Natural killer cell (primary cell): Measurements from ENCODE around the gene PLCH2. TPM values are rescaled to one million over a fixed set of nuclear protein-coding genes. Genes with fewer than 3 reads are reported as not detected.

Source experiments
- ATAC-seq, 3 donors: fragments of 150-1000 bp in 2 of 3; fragments of 200-7000 bp in 1 of 3; cut with Tn5 transposase; 1 replicate in 1 of 3; 2 replicates in 2 of 3; pipeline ENCODE4 v1.10.0; 2021; ENCODE audit warnings: mild to moderate bottlenecking in 2 of 3, moderate library complexity in 2 of 3
- DNase-seq, 2 donors: peaks; one replicate each; pipeline versions ENCODE4 v3.0.0 to v3.0.0-alpha.2; 2013 to 2021; ENCODE audit warnings: mixed read lengths in 1 of 2
- H3K27ac ChIP-seq: one replicate; pipeline ENCODE4 v1.5.1; 2013; ENCODE audit warnings: mild to moderate bottlenecking, low read length
- H3K27me3 ChIP-seq: one replicate; pipeline ENCODE4 v1.6.1; 2013; ENCODE audit warnings: low read length; ENCODE audit not compliant: control insufficient read depth, insufficient read depth
- H3K36me3 ChIP-seq: one replicate; pipeline ENCODE4 v1.6.1; 2013; ENCODE audit warnings: low read length; ENCODE audit not compliant: control insufficient read depth, insufficient read depth
- H3K4me1 ChIP-seq: one replicate; pipeline ENCODE4 v1.6.1; 2013; ENCODE audit warnings: low read length; ENCODE audit not compliant: control insufficient read depth, insufficient read depth
- H3K4me3 ChIP-seq: one replicate; pipeline ENCODE4 v1.5.1; 2013; ENCODE audit warnings: low read length
- H3K9me3 ChIP-seq: one replicate; pipeline ENCODE4 v1.6.1; 2013; ENCODE audit warnings: low read length; ENCODE audit not compliant: control insufficient read depth, insufficient read depth
- H3K27ac Mint-ChIP-seq, 2 donors: one replicate each; pipeline ENCODE4 v1.8.0; 2022; ENCODE audit warnings: mild to moderate bottlenecking in 2 of 2, mixed read lengths in 2 of 2, moderate library complexity in 1 of 2
- H3K27me3 Mint-ChIP-seq, 2 donors: one replicate each; pipeline ENCODE4 v1.8.0; 2022; ENCODE audit warnings: low read depth in 2 of 2, mixed read lengths in 2 of 2
- H3K36me3 Mint-ChIP-seq: one replicate; pipeline ENCODE4 v1.8.0; 2022; ENCODE audit warnings: mixed read lengths
- H3K4me1 Mint-ChIP-seq, 2 donors: one replicate each; pipeline ENCODE4 v1.8.0; 2022; ENCODE audit warnings: mixed read lengths in 2 of 2
- H3K4me3 Mint-ChIP-seq: one replicate; pipeline ENCODE4 v1.8.0; 2022; ENCODE audit warnings: mild to moderate bottlenecking, moderate library complexity, mixed read lengths
- H3K9me3 Mint-ChIP-seq, 2 donors: one replicate each; pipeline ENCODE4 v1.8.0; 2022; ENCODE audit warnings: mixed read lengths in 2 of 2
- WGBS: methylation state at CpG from one replicate; pipeline ENCODE4 v1.1.7; 2013; ENCODE audit warnings: missing lambda C conversion rate; ENCODE audit not compliant: insufficient coverage; 5-methylcytosine and 5-hydroxymethylcytosine counted together
- intact Hi-C: fragments of 100-400 bp; cut with micrococcal nuclease; formaldehyde crosslinking; loops from one replicate; pipeline ENCODE4 v1.14.2; 2022
- total RNA-seq, 4 donors: library from RNA; stranded (reverse); fragments of 120-200 nt in 1 of 4; gene quantifications; one replicate each; pipeline versions ENCODE4 v1.2.3 to v1.2.4, GENCODE V29; 2013 to 2022
- TF ChIP-seq, protein P1 (sequence below): fragments of 200-600 bp; IDR thresholded peaks from one replicate; pipeline ENCODE4 v1.8.0; 2022; ENCODE audit warnings: antibody characterized with exemption

Gene PLCH2
- total RNA-seq, 3 donors from 2014 or later (not counting 1 experiment from before 2014, with no cell fraction given), result 77.1 to 116 (median 106) TPM

DNA sequence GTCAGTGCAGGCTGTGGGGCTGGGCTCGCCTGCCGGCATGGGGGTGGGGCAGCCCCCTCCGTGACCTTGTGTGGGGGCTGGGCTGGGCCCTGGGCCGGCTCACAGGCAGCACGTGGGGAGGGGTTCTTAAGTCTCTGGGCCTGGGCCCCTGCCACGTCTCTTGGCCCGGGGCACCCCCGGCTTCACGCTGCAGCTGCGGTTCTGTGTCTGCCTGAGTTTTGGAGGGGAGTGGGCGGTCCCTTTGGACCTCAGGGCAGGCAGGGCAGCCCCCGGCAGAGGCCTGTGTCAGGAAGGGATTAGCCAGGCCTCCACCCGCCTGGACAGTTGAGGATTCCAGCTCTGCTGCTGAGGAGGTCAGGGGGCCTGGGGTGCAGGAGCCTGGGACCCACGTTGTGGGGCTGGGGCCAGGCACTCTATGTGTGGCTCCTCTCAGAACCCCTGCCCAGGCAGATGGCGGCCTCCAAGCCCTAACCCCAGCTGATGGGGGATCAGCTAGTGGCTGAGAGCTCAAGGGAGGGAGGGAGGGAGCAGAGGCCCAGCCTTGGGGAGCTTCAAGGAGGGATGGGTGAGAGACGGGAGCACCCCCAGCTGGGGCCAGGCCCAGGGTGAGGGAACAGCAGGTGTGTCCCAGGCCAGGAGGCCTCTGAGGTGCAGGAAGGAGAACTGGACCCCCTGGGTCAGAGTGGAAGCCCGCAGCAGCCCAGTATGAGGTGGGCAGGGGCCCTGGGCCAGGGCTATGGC lies 1.8 kb upstream of the PLCH2 start:
- H3K27ac ChIP-seq, result no peak overlapping the region
- H3K9me3 ChIP-seq, result no peaks in the 10 kb centered on the region
- H3K36me3 Mint-ChIP-seq, result no peaks in the 10 kb centered on the region
- no peak overlapping the region for H3K4me3 Mint-ChIP-seq
- no peaks in the 10 kb centered on the region for H3K36me3 ChIP-seq
- no peaks in the 10 kb centered on the region for H3K4me1 ChIP-seq
- peaks cover 0 to 9% of the 10 kb centered on the region in 2 donors for H3K4me1 Mint-ChIP-seq
- H3K27ac Mint-ChIP-seq, result no peak overlapping the region
- H3K27me3 Mint-ChIP-seq, result no peaks in the 10 kb centered on the region
- DNase-seq (no peak), ATAC-seq (no peak)
- 76% methylated on average over 17 of the region's 17 CpGs for WGBS
- TF ChIP-seq, protein P1, sequence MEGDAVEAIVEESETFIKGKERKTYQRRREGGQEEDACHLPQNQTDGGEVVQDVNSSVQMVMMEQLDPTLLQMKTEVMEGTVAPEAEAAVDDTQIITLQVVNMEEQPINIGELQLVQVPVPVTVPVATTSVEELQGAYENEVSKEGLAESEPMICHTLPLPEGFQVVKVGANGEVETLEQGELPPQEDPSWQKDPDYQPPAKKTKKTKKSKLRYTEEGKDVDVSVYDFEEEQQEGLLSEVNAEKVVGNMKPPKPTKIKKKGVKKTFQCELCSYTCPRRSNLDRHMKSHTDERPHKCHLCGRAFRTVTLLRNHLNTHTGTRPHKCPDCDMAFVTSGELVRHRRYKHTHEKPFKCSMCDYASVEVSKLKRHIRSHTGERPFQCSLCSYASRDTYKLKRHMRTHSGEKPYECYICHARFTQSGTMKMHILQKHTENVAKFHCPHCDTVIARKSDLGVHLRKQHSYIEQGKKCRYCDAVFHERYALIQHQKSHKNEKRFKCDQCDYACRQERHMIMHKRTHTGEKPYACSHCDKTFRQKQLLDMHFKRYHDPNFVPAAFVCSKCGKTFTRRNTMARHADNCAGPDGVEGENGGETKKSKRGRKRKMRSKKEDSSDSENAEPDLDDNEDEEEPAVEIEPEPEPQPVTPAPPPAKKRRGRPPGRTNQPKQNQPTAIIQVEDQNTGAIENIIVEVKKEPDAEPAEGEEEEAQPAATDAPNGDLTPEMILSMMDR, result no peak
- no peak overlapping the region for H3K4me3 ChIP-seq
- H3K27me3 ChIP-seq, result no peaks in the 10 kb centered on the region
- H3K9me3 Mint-ChIP-seq, result no peaks in the 10 kb centered on the region
- intact Hi-C loops, result no loop called here

DNA sequence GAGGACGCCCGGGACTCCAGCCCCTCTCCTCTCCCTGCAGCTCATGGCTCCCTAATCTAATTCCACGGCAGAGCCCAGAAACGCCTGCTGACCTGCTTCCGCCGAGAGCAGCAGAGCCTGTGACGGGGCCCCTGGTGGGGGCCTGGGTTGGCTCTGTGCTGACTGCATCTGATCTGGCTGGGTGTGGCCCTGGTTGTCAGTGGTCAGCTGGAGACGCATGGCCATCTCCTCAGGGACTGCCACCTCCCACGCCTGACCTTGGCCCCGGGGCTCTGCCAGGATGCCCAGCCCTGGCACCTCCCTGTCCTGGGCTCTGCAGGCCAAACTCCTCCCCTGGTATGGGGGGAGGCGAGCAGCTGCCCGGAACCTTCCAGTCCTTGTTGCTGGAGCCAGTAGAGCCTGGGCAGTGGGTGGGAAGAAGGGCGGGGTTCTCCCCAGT lies 1.1 kb upstream of the PLCH2 start:
- DNase-seq, result no peak
- Mint-ChIP-seq H3K4me3 (no peak overlapping the region), H3K4me1 (peaks cover 0 to 9% of the 10 kb centered on the region in 2 donors), H3K27ac (no peak overlapping the region), H3K36me3 (no peaks in the 10 kb centered on the region), H3K9me3 (no peaks in the 10 kb centered on the region), H3K27me3 (no peaks in the 10 kb centered on the region)
- intact Hi-C loops, result no loop called here
- no peak for ATAC-seq
- H3K4me3 ChIP-seq, result no peak overlapping the region
- no peaks in the 10 kb centered on the region for H3K4me1 ChIP-seq
- H3K9me3 ChIP-seq, result no peaks in the 10 kb centered on the region
- TF ChIP-seq, protein P1, result no peak
- no peaks in the 10 kb centered on the region for H3K27me3 ChIP-seq
- no peaks in the 10 kb centered on the region for H3K36me3 ChIP-seq
- WGBS, result 85% methylated on average over 13 of the region's 13 CpGs
- H3K27ac ChIP-seq, result no peak overlapping the region

DNA sequence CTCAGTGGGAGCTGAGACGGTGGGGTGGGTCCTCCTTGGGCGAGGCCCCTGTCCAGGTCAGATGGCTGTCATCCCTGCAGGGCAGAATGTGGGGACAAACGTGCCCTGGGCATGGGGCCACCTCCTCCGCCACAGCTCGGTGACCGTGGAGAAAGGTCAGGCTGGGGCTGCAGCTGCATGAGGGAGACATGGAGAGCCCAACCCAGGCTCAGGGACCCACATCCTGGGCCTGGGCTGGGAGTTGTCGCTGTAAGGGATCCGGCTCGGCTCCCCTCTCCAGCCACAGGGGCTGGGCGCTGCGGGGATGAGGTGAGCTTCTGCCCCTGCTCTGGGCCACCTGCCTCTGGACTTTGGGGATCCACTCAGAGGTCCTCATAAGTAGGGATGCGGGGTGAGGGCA lies 518 bp upstream of the PLCH2 start:
- Histone ChIP-seq H3K27ac (no peak overlapping the region), H3K27me3 (no peaks in the 10 kb centered on the region), H3K9me3 (no peaks in the 10 kb centered on the region), H3K4me3 (no peak overlapping the region), H3K36me3 (peaks cover under 1% of the 10 kb centered on the region), H3K4me1 (no peaks in the 10 kb centered on the region)
- Mint-ChIP-seq H3K27me3 (no peaks in the 10 kb centered on the region), H3K27ac (no peak overlapping the region), H3K4me3 (no peak overlapping the region), H3K4me1 (peaks cover 0 to 9% of the 10 kb centered on the region in 2 donors), H3K9me3 (no peaks in the 10 kb centered on the region), H3K36me3 (no peaks in the 10 kb centered on the region)
- intact Hi-C loops, result no loop called here
- DNase-seq (no peak), ATAC-seq (no peak)
- 93% methylated on average over 12 of the region's 12 CpGs for WGBS
- TF ChIP-seq, protein P1, result no peak

DNA sequence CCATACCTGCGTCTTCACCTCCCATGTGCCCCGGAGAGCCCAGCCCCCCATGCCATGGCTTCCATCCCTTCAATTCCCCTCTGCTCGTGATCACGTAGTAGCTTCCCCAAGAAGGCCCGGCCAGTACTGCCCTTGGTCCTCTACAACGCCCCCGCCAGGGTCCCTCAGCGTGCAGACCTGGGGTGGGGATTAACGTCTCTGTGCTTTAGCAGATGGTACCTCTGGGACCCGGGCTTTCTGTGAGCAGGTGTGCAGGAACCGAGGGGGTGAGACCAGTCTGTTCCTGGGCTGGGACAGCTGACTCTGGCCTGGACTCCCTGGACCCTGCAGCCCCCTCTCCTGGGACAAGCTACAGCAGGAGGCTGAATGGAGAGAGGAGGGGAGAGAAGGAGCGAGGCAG lies 1.2 kb downstream of the PLCH2 start:
- H3K9me3 ChIP-seq, result no peaks in the 10 kb centered on the region
- no peaks in the 10 kb centered on the region for H3K4me1 ChIP-seq
- Mint-ChIP-seq H3K27me3 (no peaks in the 10 kb centered on the region), H3K4me1 (peaks cover 0 to 5% of the 10 kb centered on the region in 2 donors), H3K9me3 (no peaks in the 10 kb centered on the region), H3K4me3 (no peak overlapping the region), H3K27ac (no peak overlapping the region), H3K36me3 (no peaks in the 10 kb centered on the region)
- TF ChIP-seq, protein P1, result no peak
- peaks cover 2% of the 10 kb centered on the region for H3K36me3 ChIP-seq
- H3K27me3 ChIP-seq, result no peaks in the 10 kb centered on the region
- DNase-seq, result no peak
- H3K4me3 ChIP-seq, result no peak overlapping the region
- intact Hi-C loops, result no loop called here
- WGBS, result 79% methylated on average over 12 of the region's 12 CpGs
- no peak for ATAC-seq
- H3K27ac ChIP-seq, result no peak overlapping the region
